GM18870 (cell line): ENCODE data around the gene NEBL.

Experiments
- ATAC-seq: cut with Tn5 transposase; IDR thresholded peaks from one replicate; pipeline ENCODE4 v1.9.1; 2021; ENCODE audit warnings: moderate library complexity; ENCODE audit not compliant: unreplicated experiment

Gene NEBL

DNA sequence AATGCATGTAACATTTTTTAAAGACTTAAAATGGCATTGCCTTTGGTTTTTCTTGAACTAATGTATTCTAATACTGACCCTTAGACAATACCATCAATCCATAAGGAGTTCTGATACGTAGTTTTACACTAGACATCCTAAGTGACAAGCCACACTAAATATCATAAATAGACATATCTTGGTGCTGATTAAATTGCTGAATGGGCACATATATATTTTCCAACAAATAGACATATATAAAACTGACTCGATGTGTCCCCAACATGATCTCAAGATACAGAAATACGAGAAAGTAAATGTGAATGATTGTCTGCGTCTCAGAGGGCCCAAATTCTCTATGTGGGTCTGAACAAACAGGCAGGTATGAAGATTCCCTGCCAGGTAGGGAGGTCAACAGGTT, 99.8 kb downstream of the NEBL start:
- no peak for ATAC-seq

DNA sequence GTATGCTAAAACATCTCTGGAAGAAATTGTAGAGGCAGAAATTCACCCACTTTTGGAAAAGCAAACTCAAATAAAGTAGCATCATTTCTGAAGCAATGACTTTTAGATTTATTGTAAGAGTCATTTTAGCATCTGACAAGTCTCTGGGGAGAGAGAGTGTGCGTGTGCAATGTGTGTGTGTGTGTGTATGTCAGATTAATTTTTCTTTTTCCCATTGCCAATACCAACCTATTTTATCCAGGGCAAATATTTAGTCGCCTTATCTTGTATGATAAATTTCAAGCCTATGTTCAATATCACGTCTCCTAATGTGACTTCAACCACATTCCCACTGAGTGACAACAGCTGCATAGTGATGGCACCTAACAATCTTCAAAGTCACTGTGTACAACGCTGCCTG, 101.7 kb downstream of the NEBL start:
- ATAC-seq: no peak

DNA sequence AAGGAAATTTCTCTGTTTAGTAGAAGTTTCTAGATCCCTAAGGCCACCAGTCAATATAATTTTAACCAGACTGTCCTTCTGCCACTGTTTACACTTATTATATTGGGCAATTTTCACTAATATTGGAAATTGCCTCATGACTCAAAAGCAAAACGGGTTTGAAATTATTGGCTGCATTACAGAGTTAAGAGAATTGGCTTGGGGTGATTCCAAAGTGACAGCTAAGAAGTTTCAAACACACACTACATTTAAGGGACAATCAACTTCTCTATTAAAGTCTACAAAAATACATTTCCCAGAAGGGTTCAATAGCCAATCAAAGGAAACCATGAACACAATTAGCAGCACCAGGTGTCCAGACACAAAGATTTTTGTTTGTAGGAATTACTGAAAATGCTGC, 111.9 kb downstream of the NEBL start:
- ATAC-seq: no peak

DNA sequence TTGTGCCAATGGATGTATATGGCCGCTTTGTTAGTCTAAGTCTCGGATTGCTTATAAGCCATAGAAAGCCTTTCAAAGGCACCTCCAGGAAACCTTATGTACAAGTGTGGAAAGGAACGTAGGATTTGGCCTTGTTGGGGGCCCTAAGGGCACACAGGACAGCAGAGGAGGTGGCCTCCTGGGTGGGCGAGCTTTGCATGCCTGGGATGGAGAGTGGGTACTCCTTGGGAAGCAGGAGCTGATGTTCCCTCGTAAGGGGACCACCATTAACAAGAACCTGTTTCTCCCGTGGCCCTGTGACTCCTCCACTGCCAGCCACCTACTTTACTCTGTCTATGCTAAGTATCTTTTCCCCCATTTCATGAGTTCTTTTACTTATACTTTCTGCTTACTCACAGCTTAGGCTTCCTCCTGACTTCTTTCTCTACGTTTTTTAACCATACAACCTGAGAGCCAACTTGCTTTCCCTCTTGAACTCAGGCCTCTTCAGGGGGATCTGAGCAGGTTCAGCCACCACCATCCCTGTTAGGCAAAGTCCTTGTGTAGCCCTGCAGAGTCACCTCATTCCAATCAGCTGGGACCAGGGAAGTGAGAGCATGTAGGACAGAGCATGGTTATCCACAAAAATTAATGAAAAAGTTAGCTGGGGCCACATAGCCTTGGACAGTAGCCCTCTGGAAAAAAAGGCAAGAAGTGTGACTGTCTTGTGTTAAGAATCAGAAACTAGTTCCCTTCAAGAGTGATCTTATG, 118.9 kb downstream of the NEBL start:
- ATAC-seq: no peak

DNA sequence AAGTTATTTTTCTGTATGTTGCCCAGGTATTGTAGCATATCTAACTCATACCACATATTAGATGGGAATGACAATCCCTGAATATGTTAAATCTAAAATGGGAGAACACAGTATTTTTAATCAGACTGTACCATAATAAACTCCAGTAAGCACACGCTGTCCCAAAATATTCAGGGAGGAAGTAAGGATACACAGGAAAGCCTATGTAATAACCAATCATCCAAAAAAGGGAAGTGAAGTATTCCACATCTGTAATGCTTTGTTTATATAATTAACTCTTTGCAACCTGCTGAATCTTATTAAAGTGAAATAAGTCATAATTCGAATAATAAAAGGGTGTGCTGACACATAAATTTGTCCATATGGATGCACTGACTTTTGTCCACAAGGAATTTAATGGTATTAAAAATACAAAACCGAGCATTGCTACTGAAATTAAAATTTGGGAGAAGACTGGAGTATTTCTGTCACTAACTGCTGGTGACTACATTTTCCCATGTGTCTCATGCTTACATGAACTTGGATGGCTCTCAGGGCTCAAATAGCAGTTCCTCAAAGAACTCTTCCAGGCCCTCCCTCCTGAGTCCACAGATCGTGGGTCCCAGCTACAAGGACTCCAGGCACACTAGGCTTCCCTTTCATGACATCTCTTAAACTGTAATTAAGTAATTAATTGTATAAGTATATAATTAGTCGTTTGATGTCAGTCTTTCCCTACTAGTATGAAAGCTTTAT, 120.6 kb downstream of the NEBL start:
- no peak for ATAC-seq

DNA sequence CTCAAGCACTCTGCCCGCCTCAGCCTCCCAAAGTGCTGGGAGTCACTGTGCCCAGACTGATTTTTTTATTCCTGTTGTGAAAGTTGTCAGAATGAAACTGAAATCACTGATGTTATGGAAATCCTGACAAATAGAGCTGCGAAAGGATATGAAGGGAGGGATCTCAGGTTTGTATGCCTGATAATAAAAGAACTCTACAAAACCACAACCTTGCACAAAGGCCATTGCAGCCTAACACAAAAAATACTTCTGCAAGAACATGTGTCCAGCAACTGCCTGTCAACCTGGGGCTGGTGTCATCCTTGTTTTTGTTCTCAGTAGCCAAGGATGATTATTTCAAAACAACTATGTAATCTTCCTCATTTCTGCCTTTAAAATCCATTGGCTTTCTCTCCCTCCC, 126.1 kb downstream of the NEBL start:
- ATAC-seq: no peak

DNA sequence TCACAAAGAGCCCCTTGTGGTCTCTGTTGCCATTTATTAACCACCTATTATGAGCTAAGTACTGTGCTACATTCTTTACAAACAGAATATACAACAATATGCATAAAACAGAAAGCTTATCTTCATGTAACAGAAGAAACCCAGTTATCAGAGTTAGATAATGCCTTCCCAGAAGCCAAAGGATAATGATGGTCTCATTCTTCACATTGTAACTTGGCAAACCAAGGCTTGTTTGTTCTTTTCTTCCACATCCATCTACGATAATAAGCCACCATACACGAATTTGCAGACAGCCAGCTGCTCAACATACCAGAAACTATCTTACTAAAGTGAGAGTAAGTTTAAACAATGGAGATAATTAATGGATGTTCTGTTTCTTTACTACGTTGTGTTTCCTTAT, 127.6 kb downstream of the NEBL start:
- ATAC-seq: no peak

DNA sequence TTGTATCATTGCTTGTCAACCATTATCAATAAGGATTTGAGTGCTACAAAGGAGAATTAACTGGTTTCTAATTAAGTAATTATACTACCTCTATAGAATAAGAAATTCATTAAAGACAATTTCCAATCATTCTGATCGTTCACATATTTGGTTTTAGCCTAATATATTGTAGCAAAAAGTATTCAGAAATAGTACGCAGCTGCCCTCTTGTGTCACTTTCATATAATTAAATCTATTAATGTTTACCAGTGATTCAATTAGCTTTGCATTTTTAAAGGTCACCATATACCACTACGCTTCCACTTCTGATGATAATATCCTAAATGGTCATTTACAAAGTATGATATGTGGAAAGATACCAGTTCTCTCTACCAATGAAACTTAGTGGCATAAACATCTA, 128.3 kb downstream of the NEBL start:
- ATAC-seq: no peak

DNA sequence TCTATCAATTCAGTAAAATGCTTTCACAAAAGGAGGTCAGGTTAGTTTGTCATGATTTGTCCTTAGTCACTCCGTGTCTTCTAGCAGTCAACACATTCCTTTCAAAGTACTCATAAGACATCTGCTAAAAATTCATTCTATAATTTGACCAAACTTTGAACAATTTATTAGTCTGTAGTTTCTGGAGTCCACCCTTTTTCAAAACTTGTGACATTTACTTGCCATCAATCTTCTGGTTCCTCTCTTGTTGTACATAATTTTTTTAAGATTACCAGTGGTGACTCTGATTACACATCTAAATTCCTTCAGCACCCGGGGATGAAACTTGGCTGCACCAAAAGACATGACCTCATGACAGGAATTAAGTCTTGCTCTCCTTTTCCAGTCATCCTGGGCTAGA, 130.1 kb downstream of the NEBL start:
- ATAC-seq: no peak

DNA sequence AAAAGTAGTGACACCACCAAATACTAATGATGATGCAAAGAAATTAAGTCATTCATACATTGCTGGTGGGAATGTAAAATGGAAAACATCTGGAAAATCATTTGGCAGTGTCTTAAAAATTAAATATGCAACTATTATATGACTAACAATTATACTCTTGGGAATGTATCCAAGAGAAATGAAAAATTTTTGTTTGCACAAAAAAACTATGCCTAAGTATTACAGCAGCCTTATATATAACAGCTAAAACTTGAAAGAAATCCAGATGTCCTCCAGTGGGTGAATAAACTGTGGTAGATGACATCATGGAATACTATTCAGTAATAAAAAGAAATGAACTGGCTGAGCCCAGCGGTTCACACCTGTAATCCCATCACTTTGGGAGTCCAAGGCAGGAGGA, 132.0 kb downstream of the NEBL start:
- ATAC-seq: no peak

DNA sequence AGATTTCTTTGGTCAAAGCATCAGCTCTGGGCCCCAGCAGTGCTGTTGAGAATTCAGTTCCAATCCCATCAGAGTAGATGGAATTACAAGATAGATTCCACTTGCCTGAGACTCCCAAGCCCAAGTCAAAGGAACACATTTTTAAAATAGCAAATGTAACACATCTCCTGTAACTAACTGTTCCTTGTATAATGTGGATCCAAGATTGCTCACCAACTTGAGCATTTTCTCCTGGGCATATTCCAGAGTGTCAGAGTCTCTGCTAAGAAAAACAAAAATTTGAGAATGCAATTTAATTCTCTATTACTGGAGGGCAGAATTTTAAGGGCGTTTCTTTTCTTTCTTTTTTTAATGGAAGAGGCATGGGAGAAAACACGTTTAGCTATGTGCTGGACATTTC, 136.7 kb downstream of the NEBL start:
- no peak for ATAC-seq

DNA sequence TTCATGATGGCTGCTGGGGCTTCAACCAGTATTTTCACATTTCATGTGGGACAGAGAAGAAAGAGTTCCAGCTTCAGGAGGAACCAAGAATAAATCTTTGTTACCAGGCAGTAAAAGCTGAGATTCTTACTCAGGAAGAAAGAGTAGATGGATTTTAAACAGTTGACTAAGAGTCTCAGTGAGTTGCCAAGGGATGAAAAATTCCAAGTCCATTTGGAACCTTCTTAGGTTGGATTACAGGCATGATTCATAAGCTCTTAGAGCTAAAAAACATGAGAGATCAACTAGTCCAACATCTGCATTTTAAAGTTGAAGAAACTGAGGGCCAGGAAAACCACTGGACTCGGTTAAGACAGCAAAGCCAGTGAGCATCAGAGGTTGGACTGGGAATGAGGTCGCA, 148.6 kb downstream of the NEBL start:
- no peak for ATAC-seq

DNA sequence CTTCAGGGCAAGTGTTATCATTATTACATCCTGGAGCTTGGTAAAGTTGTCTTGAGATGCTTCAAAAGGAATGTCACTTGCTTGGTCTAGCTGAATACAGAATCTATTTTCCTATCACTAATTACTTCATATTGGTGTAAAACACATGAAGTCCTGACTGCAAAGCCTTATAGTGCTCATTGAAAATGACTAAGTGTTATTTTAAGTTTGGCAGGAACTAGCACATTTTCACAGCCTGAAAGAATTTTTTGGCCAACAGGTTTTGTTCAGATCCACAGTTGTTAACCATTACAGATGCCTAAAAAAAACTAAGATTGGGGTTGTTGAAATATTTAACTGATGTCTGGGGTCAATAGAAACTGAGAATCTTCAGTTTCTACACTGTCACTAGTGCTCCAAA, 149.3 kb downstream of the NEBL start:
- no peak for ATAC-seq

DNA sequence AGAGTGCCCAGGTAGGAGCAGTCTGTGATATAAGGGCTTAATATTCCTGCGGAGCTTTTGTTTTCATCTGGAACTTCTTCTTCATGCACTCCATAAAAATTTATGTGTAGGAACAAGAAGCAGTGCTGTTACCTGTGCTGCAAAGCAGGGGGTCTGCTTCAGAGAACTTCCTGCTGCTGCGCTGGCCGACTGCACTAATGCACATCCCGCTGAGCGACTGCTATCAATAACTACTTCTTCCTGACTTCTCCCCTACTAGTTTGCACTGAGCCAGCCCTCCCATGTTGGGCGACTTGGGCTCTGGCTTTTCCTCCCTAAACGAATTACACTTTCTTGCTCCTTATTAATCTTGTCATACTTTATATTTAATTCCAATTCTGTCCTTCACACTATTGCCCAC, 150.3 kb downstream of the NEBL start:
- ATAC-seq: no peak

DNA sequence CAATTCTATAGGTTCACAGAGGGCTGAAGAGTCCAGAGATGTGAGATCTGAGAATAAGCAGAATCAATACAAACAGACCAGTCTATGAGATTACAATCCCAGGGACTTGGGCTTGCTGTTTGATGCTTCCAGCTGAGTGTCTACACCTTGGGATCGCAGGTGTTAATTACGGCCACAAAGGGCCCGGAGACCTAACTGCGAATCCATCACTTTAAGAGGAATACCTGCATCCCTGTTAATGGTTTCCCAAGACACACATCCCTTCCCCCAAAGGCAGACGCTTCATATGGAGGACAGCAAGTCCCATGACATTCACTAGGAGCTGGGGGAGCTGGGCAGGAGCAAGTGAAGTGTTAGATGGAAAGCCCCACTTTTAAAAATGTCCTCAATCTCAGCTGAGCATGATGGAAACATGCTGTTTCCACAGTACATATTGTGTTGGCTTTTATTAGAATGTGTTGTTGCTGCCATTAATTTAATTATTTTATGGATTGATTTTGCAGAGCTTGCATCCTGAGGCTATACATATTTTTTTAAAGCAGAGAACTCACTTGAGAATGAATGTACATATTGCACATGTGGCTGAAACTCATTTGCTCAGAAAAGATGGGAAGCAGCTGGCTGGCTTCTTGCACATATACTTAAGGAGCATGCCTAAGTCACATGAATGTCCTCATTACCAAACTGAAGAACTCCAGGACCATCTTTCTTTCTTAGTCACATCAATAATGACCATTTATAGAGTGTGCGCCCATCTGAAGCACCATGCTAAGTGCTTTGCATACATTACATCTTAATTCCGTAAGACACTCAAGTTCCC, 151.3 kb downstream of the NEBL start:
- no peak for ATAC-seq

DNA sequence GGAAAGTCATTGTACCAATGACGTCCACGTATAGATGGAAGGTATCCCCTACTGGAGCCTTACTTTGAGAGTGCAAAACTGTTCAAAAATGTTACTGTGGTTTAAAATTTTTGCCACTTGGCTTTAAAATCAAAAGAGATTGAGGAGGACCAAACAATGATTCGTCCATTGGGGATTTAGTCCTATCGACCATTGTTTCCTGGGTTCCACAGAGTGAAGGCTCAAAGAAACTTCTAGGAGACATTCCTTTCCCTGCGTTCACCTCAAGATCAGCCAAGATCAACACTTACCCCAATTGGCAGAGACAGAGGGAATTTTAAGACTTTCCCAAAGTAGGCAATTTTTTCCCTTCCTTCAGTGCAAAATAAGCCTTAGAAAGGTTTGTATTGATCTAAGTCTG, 152.3 kb downstream of the NEBL start:
- ATAC-seq: no peak

DNA sequence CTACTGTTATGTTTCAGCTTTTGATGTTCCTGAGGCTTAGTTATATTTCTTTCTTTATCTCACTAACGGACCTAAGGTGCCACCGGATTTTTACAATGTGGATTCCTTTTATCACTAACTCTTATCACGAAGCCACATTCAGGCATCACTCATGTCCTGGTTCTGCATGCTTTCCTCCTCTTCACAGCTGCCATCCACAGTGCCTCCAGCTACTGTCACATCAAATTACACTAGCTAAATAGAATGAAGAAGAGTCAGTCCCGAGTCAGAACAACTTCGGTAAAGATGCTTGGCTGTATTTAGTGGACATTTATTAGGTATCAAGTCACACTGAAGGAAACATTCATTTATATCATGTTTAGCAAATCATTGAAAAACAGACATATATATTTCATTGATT, 153.2 kb downstream of the NEBL start:
- no peak for ATAC-seq

DNA sequence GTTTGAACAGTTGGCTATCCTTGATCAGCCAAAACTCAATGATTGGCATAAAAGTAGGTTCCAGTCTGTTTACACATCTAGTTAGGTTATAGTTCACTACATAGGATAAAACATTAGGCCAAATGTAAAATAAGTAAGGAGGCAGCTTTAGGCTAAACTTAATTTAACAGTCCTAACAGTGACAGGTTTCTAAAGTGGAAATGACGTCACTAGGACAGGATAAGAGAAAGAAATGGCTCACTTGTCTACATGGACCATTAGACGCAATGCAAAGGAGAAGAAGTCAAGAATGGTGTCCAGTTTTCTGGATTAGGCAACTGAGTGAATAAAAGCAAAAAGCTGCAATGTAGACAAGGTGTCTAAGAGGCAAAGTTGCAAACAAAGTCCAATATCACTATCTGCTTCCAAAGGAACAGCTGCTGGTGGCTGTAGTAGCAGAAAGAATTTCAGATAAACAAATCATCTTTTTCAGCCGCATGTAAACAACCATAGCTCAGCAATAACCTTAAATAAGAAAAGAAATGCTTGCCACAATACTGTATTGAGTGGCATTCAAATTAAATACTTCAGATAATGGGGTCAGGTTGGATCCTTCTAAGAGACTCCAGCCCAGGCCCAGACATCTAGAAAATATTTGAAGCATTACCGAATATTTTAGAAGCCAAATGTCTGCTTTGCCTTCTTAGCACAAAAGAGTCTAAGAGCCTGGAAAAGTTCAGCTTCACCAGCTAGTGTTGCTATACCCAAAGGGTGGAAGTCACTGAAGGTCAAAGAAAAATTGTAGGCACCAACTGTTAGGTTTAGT, 154.2 kb downstream of the NEBL start:
- ATAC-seq: no peak

DNA sequence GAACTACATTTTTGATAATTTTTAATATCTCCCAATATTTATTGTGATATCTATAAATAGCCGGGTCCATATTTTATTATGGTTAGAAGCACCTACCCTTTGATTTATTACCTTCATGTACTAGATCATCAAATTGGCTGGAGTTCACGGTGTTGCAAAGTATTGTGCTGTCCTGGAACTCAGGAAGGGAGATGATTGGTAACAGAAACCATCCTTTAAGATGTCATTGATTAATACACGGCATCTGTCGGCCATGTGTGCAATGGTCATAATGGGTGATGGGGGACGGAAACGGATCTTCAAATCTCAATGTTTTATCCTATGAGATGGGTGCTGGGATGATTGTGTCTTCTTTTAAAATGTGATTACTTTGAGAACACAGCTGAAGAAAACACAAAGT, 157.0 kb downstream of the NEBL start:
- no peak for ATAC-seq

DNA sequence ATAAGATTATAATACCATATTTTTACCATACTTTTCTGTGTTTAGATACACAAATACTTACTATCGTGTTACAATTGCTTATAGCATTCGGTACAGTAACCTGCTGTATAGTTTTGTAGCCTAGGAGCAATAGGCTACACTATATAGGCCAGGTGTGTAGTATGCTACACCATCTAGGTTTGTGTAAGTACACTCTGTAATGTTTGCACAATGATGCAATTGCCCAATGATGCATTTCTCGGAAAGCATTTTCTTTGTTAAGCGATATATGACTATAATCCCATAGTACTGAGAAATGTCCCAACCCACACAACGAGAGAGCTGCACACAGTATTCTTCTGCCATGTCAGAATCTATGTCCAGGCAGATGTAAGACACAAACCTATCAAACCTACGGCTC, 160.0 kb downstream of the NEBL start:
- ATAC-seq: no peak
